DND-41 (cell line): ENCODE results near the gene NPTN.

Experiments used
- EZH2 ChIP-seq: IDR thresholded peaks from 3 replicates; pipeline ENCODE4 v1.6.1; 2012; ENCODE audit warnings: borderline replicate concordance, low read depth, mild to moderate bottlenecking, moderate library complexity, low read length, inconsistent platforms; ENCODE audit not compliant: severe bottlenecking
- TF ChIP-seq, protein P1 (sequence below): IDR thresholded peaks from 2 replicates; pipeline ENCODE4 v1.5.1; 2012; ENCODE audit warnings: borderline replicate concordance, low read length, moderate library complexity, mild to moderate bottlenecking; ENCODE audit not compliant: poor library complexity, severe bottlenecking; ENCODE audit errors: extremely low read depth

DNA sequence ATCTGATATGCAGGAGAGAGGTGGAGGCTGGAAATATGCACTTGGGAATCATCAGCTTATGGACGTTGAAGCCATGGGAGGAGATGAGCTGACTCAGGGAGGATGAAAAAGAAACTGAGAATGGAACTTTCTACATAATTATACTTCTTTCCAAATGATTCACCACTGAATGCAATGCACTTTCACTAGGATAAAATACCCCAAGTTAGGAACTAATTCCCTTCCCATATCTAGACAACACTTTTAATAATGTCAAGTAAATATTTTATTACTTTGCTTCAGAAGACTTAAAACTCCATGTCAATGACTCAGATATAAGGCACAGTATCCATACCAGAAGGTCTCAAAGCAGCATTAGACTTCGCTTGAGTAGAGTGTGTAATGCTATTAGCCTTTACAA, 24.2 kb downstream of the NPTN start:
- TF ChIP-seq, protein P1, sequence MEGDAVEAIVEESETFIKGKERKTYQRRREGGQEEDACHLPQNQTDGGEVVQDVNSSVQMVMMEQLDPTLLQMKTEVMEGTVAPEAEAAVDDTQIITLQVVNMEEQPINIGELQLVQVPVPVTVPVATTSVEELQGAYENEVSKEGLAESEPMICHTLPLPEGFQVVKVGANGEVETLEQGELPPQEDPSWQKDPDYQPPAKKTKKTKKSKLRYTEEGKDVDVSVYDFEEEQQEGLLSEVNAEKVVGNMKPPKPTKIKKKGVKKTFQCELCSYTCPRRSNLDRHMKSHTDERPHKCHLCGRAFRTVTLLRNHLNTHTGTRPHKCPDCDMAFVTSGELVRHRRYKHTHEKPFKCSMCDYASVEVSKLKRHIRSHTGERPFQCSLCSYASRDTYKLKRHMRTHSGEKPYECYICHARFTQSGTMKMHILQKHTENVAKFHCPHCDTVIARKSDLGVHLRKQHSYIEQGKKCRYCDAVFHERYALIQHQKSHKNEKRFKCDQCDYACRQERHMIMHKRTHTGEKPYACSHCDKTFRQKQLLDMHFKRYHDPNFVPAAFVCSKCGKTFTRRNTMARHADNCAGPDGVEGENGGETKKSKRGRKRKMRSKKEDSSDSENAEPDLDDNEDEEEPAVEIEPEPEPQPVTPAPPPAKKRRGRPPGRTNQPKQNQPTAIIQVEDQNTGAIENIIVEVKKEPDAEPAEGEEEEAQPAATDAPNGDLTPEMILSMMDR = no peak
- TF ChIP-seq EZH2 = no peak
